Fibroblast of gingiva (primary cell): ENCODE data around the gene UBE2J2.
"Not testable (repeated sequence)": the region's sequence is repeated elsewhere in the genome, so short reads cannot be mapped to it uniquely, and the experiment has no call there.

Source experiments
- DNase-seq: peaks from one replicate; pipeline ENCODE4 v3.0.0-alpha.2; 2011; ENCODE audit warnings: low read depth

UBE2J2 gene

GRCh38 chr1:1255611-1256010 lies 18.0 kb downstream of the UBE2J2 start:
- DNase-seq, result no peak

DNA sequence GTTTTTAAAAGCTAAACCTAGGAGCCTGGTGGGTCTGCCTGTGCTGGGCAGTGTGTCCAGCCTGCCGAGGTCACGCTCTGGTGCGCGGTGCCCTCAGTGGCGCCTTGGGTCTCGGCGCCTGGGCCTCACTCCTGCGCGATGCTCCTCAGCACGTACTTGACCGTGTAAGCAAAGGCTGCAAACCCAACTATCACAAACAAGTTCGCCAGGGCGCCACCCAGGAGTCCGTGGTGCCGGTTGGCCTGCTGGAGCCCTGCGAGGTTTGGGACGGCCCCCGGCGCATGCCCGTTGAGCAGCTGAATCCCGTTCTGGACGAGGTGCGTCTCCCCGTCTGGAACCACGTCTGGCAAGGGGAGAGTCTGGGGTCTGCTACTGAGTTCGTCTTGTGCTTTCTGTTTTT lies 18.6 kb downstream of the UBE2J2 start:
- no peak for DNase-seq

DNA sequence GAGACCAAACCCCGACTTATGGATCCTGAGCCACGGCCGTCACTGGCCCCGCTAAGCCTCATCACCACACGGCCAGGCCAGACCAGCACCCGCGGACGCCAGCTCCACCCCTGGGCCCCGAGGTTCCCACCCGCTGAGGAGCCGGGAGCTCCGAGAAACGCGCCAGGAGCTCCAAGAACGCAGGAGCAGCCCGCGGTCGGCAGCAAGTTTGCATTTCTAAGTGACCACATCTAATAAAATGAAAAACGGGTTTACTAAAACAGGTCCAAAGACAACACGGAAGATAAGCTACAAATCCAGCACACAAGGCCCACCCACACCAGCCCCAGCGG lies 19.0 kb downstream of the UBE2J2 start:
- no peak for DNase-seq

GRCh38 chr1:1253972-1254666 lies 19.5 kb downstream of the UBE2J2 start:
- DNase-seq, result no peak

GRCh38 chr1:1253314-1253713 lies 20.3 kb downstream of the UBE2J2 start:
- no peak for DNase-seq

DNA sequence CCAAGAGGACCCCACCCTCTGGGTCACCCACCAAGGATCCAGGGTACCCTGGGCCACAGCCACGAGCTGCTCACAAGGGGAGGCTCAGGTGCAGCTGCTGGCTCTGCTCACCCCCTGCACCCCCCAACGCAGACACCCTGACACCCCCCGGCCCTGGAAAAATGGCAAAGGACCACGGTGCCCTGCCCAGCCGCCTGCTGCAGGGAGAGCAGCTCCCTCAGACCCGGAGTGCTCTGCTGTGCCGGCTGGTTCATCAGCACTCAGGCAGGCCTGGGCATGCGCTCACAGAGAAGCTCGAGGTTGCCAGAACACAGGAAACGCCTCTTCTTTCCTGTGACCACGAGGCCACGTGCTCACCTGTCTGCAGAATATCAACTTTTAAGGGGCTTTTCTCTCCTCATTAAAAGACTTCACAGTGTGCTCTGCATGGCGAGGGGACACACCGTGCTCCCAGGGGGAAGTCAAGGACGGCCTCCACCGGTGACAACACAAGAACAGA lies 22.8 kb downstream of the UBE2J2 start:
- no peak for DNase-seq

DNA sequence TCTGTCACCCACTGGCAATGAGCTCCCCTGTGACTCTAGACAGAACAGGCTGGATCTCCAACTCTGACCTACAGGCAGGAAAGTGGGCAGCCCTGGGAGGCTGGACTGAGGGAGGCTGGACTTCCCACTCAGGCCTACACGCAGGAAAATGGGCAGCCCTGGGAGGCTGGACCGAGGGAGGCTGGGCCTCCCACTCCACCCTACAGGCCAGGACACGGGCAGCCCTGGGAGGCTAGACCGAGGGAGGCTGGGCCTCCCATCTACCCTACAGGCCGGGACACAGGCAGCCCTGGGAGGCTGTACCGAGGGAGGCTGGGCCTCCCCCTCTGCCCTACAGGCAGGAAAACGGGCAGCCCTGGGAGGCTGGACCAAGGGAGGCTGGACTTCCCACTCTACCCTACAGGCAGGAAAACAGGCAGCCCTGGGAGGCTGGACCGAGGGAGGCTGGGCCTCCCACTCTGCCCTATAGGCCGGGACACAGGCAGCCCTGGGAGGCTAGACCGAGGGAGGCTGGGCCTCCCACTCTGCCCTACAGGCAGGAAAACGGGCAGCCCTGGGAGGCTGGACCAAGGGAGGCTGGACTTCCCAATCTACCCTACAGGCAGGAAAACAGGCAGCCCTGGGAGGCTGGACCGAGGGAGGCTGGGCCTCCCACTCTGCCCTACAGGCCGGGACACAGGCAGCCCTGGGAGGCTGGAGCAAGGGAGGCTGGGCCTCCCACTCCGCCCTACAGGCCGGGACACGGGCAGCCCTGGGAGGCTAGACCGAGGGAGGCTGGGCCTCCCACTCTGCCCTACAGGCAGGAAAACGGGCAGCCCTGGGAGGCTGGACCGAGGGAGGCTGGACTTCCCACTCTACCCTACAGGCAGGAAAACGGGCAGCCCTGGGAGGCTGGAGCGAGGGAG lies 25.4 kb downstream of the UBE2J2 start:
- DNase-seq, result not testable (repeated sequence)

DNA sequence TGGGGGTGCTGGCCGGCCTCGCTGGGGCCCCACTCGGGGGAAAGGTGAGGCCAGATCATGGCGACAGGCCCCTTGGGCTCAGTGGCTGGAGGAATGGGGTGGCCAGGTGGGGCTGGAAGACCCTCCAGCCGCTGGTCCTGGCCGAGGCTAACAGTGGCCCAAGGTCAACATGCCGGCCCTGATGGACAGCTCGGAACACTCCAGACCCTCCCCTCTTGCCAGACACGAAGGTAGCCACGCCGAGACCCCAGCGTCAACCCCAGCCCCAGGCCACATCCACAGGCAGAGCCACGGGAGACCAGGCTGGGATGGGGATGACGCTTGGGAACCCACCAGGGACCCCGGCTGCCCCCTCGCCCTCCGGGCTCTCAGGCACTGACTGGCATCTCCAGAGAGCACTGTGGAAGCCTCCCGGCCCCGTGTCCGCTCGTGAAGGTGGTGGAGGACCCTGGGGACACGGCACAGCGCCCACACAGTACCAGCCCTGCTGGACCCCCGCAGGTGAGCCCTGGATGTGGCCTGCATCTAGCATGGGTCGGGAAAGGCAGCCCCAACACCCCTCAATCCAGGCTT lies 26.2 kb downstream of the UBE2J2 start:
- DNase-seq, result no peak

GRCh38 chr1:1246577-1247340 lies 26.9 kb downstream of the UBE2J2 start, which contains the start of gene C1QTNF12:
TSS of gene C1QTNF12 (minus strand) at chr1:1246722. CDS start at chr1:1246690, 32 bp downstream.
- DNase-seq, result no peak

DNA sequence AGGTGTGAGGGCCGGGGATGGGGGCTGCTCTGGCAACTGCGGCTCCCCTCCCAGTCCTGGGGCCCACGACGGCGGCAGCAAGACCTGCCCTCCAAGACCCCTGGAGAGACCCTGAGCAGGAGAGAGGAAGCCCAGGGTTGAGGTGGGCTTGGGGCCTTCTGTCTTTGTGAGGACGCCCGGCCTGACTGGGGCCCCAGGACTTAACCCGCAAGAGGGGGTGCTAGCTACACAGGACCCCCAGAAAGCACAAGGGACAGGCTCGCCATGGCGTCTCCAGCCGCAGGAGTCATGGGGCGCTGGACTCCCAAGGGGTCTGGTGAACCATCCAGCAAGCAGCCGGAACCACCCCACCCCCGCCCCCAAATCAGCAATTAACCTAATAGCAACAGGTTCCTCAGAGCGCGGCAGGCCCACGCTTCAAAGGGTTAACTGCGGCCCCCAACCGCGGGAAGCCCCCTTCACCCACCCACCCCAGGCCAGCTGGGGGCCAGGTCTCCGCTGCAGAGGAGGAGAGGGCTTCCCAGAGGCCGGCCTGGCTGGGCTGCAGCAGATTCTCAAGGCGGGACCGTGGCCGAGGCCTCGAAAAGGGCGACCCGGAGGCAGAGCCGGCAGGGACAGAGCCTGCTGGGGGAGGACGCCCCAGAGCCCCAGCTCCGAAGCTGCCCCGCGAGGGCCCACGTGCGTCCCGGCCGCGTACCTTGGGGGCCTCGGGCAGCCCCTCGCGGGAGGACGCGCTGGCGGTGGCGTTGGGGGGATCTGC lies 27.7 kb downstream of the UBE2J2 start:
- DNase-seq, result no peak

DNA sequence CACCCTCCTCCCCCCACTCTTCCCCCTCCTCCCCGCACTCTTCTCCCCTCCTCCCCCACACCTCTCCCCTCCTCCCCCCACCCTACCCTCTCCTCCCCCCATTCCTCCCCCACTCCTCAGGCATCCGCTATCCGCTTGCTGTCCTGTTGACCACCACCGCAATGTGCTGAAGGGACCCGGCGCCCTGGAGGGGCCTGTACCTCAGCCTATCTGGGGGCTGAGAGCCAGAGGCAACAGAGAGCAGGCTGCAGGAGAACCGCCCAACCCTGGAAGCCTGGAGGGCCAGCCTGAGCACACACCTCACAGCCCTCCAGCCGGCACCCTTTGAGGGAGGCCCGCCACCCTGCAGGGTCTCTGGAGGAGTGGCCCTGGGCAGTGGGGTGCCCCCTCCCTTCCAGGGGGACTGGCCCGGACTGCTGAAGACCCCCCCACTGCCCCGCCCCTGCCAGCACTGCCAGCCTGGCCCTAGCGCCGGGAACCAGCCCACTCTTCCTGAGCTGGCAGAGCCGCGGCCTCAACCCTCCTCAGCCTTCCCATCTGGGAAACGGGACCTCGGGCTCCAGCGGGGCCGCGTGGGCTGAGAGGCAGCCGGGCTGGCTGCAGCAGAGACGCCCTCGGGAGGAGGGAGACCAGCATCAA lies 28.4 kb downstream of the UBE2J2 start:
- no peak for DNase-seq

- no peak for DNase-seq
Observed at GRCh38 chr1:1244192-1244811, 29.4 kb downstream of the UBE2J2 start.

GRCh38 chr1:1243807-1244191 lies 29.9 kb downstream of the UBE2J2 start:
- DNase-seq, result no peak

DNA sequence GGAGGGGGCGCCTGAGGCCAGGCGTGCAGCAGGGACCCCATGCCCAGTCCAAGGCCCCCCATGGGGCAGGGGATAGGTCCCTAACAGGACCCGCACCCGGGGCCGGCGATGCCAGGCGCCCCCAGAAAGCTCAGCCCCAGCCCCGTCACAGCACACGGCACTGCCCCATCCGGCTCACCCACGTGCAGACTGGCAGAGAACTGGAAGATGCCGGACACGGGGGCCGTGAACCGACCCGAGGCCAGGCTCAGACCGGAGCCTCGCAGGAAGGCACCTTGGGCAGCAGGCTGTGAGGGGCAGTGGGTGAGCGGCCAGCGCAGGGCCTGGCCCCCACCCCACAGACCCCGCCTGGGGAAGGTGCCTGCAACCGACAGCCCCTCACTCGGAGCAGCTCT lies 30.4 kb downstream of the UBE2J2 start:
- DNase-seq, result no peak

GRCh38 chr1:1242461-1243265 lies 31.0 kb downstream of the UBE2J2 start:
- no peak for DNase-seq

DNA sequence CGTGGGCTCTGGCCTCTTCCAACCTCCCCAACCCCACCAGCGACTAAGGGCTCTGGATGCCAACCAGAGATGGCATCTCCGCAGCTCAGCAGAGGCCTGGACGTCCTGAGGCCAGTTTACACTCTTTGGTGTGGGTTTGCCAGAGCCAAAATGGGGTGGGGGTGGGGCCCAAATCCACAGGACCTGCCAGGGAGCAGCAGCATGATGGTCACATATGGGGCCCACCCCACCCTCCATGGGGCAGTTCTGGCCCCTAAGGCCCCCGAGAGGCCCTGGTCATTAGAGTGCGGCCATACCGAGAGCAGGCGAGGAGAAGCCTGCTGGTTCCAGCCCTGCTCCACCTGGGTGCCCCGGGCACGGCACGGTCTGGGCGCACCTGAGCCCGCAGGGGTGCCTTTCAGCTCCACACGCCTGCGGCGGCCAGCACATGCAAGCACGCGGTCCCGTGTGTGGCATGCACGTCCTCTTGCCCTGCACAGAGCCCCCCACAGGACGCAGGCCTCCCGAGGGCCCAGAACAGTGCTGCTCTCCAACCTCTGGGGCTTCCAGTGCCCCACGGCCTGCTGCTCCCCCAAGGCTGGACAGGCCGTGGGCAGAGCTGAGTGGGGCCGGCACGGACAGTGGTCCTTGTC lies 31.9 kb downstream of the UBE2J2 start:
- DNase-seq, result no peak

DNA sequence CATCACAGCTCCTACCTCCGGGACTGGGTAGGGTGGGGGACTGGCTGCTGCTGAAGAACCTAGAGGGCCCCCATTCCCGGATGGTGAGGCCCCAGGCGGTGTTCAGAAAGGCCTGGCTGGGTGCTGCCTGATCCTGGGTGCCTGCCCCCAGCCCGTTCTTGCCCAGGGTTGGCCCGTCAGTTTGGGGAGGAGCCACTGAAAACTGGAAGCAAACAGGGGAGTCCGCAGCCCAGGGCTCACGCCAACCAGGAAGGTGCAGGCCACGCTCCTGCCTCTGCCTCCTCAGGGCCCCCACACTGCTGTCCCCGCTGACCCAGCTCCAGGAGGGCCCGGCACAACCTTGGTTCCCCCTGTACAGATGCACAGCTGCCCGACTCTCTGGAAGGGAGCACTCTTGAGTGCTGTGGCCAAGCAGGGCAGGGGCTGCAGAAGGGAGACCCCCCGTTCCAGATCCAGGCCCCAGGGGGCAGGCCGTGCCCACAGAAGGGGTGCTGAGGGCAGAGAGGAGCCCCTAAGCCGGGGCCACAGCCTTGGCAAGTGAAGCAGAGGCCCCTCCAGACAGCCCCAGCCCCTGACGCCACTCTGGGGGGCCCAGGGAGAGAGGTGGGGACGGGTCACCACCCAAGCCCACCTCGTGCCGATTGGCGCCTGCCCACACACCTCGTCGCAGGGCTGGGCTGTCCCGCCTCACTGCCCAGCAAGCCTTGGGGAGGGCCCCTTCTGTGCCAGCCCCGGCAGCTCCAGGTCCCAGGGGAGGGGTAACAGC lies 32.6 kb downstream of the UBE2J2 start:
- DNase-seq, result no peak

DNA sequence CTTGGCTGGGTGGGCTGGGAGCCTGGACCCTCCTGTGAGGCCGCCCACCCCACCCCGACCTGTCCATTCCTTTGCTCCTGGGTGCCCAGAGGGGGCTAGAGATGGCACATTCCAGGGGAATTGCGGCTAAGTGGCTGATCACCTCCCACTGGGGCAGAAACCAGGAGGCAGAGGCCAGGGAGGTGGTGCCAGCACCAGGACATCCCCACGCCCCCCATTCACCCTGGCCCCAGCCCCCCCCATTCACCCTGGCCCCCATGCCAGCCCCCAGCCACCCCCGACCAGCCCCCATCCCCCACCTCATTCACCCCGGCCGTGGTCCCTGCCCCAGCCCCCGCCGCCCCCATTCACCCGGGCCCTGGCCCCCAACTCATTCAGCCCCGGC lies 33.3 kb downstream of the UBE2J2 start:
- no peak for DNase-seq
